ENCODE results near the gene BEAN1.

- TF ChIP-seq CSRNP3 (CRISPR knock-in tag; IDR thresholded peaks at IDR 0.05) = no peak
- no peak for TF ChIP-seq BACH2 (CRISPR knock-in tag; IDR thresholded peaks at IDR 0.05; ENCODE audit: borderline replicate concordance)
- no peak for TF ChIP-seq ARNTL (CRISPR knock-in tag; IDR thresholded peaks at IDR 0.05; ENCODE audit: borderline replicate concordance, low read depth)
- TF ChIP-seq ZFP30 (CRISPR knock-in tag; IDR thresholded peaks at IDR 0.05) = no peak
- no peak for TF ChIP-seq TOX (CRISPR knock-in tag; IDR thresholded peaks at IDR 0.05; ENCODE audit: borderline replicate concordance)
- no peak for TF ChIP-seq ISL1 (CRISPR knock-in tag; IDR thresholded peaks at IDR 0.05)
Observed at GRCh38 chr16:66473051-66473571, 46.0 kb downstream of the BEAN1 start.

Data from SK-N-SH treated with all-trans-retinoic acid at 6 μM for 48 hours (cell line).